Naive thymus-derived CD8-positive, alpha-beta T cell (primary cell): ENCODE data around the gene LRCOL1. TPM values are rescaled to one million over a fixed set of nuclear protein-coding genes. Genes with fewer than 3 reads are reported as not detected.

ENCODE experiments used
- ATAC-seq, 2 donors: fragments of 150-1000 bp; cut with Tn5 transposase in 1 of 2; sonication (Bioruptor Pico), chemical (Tn5 transposase) in 1 of 2; 1 replicate in 1 of 2; 2 replicates in 1 of 2; pipeline ENCODE4 v1.10.0; 2021; ENCODE audit warnings: mild to moderate bottlenecking in 2 of 2, moderate library complexity in 2 of 2
- POLR2A ChIA-PET: fragments of 350-600 bp; sonication (Branson Sonifier 250); formaldehyde crosslinking; loops from one replicate; lab custom pipeline; 2021; ENCODE audit warnings: antibody characterized with exemption; lab: Charles Lee
- DNase-seq, 10 donors: peaks; one replicate each; pipeline versions ENCODE4 v3.0.0 to v3.0.0-alpha.2; 2020 to 2022
- H3K27ac Mint-ChIP-seq, 10 donors: one replicate each; pipeline ENCODE4 v1.8.0; 2020 to 2022; ENCODE audit warnings: mild to moderate bottlenecking in 10 of 10, mixed read lengths in 10 of 10, moderate library complexity in 4 of 10, inconsistent platforms in 1 of 10
- H3K27me3 Mint-ChIP-seq, 5 donors: one replicate each; pipeline ENCODE4 v1.8.0; 2021 to 2022; ENCODE audit warnings: mixed read lengths in 5 of 5
- H3K36me3 Mint-ChIP-seq, 3 donors: one replicate each; pipeline ENCODE4 v1.8.0; 2020 to 2022; ENCODE audit warnings: mixed read lengths in 3 of 3, mild to moderate bottlenecking in 2 of 3, inconsistent platforms in 1 of 3
- H3K4me1 Mint-ChIP-seq, 4 donors: one replicate each; pipeline ENCODE4 v1.8.0; 2021 to 2022; ENCODE audit warnings: mixed read lengths in 4 of 4
- H3K4me3 Mint-ChIP-seq, 10 donors: one replicate each; pipeline ENCODE4 v1.8.0; 2020 to 2022; ENCODE audit warnings: mild to moderate bottlenecking in 10 of 10, mixed read lengths in 10 of 10, moderate library complexity in 6 of 10, inconsistent platforms in 1 of 10
- H3K9me3 Mint-ChIP-seq, 9 donors: one replicate each; pipeline ENCODE4 v1.8.0; 2020 to 2022; ENCODE audit warnings: mixed read lengths in 9 of 9, mild to moderate bottlenecking in 3 of 9, inconsistent platforms in 1 of 9, moderate library complexity in 1 of 9
- polyA plus RNA-seq, 3 donors: library from polyadenylated mRNA; unstranded; fragments of 300-500 nt; fragmentation: Illumina TruSeq; gene quantifications; one replicate each; pipeline ENCODE4 v1.2.3, GENCODE V29; 2021
- total RNA-seq, 8 experiments: library from RNA in 2 of 8; stranded (reverse) in 2 of 8; gene quantifications; one replicate each; pipeline ENCODE4 v1.2.3 and lab custom pipeline; 2021 to 2026

The LRCOL1 gene
- total and polyA plus RNA-seq, 5 experiments from 2014 or later: not detected

DNA sequence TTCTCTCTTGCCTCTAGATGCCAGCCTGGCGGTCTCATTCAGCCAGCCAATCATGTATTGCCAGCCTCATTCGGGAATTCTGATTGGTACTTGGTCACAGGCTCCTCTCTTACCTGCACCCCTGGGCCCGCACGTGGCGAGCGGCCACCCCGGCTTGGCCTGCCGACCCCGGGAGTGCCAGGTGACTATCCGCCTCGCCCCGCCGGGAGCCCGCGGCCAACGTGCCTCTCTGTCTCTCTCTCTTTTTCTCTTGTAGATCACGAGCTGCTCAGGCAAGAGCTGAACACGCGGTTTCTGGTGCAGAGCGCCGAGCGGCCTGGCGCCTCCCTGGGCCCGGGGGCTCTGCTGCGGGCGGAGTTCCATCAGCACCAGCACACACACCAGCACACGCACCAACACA lies 39.3 kb downstream of the LRCOL1 start:
- ATAC-seq (no peak), DNase-seq (no peak)
- no peak overlapping the region for H3K4me3 Mint-ChIP-seq
- peaks cover 0 to 17% (median 1%) of the 10 kb centered on the region in 3 donors for H3K36me3 Mint-ChIP-seq
- no peak overlapping the region for H3K27ac Mint-ChIP-seq
- peaks cover 0 to 1% (median 0%) of the 10 kb centered on the region in 4 donors for H3K4me1 Mint-ChIP-seq
- H3K27me3 Mint-ChIP-seq: no peaks in the 10 kb centered on the region
- POLR2A ChIA-PET: no interaction called here
- no peaks in the 10 kb centered on the region for H3K9me3 Mint-ChIP-seq

DNA sequence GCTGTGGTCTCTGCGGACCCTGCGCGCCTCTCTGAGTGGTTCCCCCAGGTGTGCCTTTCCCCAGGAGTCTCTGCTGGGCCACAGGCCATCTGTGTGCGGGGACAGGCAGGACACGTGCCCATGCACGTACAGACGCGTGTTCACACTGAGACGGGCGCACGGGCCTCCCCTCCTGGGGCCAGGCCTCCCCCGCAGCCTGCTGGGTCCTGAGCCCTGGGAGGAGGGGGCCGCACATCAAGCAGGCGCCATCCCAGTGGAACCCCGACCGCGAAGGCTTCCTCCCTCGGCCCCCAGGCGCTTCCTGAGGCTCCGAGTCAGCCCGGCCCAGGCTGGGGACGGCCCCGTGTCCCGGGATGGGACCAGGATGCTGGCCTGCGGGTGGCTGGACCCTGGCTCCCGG lies 39.7 kb downstream of the LRCOL1 start:
- Mint-ChIP-seq H3K27me3 (no peaks in the 10 kb centered on the region), H3K9me3 (no peaks in the 10 kb centered on the region), H3K4me1 (peaks cover 0 to 1% (median 0%) of the 10 kb centered on the region in 4 donors), H3K36me3 (peaks cover 0 to 20% (median 1%) of the 10 kb centered on the region in 3 donors), H3K4me3 (no peak overlapping the region), H3K27ac (no peak overlapping the region)
- ATAC-seq (no peak), DNase-seq (no peak)
- POLR2A ChIA-PET: no interaction called here

DNA sequence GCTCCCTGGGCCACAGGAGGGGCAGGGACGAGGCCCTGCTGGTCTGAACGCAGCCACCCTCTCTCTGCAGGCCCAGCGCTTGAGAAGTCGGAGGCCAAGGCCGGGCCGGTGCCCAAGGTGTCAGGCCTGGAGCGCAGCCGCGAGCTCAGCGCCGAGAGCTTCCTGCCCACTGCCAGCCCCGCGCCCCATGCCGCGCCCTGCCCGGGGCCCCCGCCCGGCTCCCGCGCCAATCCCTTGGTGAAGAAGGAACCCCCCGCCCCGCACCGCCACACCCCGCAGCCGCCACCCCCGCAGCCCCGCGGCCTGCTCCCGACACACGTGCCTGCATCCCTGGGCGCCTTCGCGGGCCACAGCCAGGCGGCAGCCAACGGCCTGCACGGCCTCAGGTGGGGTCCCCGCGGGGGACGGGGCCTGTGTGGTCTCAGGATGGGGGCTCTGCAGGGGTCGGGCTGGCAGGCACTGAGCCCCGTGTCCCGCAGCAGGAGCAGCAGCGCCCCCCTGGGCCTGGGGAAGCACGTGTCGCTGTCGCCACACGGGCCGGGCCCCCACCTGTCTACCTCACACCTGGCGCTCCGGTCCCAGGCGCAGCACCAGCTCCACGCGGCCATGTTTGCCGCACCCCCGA lies 40.4 kb downstream of the LRCOL1 start:
- peaks cover 0 to 1% (median 0%) of the 10 kb centered on the region in 4 donors for H3K4me1 Mint-ChIP-seq
- no peak overlapping the region for H3K4me3 Mint-ChIP-seq
- H3K36me3 Mint-ChIP-seq: peaks cover 0 to 18% (median 1%) of the 10 kb centered on the region in 3 donors
- H3K27me3 Mint-ChIP-seq: no peaks in the 10 kb centered on the region
- no peak overlapping the region for H3K27ac Mint-ChIP-seq
- no peak for DNase-seq
- ATAC-seq: no peak
- POLR2A ChIA-PET: no interaction called here
- H3K9me3 Mint-ChIP-seq: no peaks in the 10 kb centered on the region

DNA sequence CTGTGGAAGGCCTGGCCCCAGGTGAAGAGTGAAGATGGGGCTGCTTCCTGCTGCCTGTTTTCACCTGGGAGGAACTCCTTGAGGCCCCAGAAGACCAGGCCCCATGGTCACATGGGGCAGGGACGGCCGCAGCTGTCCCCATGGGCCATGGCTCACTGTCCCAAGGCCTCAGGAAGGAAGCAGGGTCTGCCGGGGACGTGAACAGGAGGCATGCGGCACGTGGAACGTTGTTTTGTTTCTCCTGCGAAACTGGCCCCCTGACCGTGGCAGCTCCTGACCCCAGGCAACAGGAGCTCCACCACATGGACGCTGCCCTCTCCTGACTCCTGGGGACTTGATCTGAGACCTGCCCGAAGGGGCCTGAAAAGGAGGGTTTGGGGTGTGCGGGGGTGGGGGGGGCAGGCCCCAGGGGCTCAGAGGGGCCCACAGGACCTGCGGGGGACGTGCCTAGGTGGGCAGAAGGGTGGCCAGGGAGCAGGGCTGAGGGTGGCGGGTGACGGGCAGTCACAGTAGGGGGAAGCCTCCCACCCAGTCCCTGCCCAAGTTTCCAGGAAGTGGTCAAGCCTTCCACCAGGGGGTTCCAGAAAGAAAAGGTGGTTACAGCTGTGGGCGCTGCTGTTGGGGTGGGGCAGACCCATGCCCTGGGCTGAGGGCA lies 41.4 kb downstream of the LRCOL1 start:
- no peak overlapping the region for H3K4me3 Mint-ChIP-seq
- no peaks in the 10 kb centered on the region for H3K9me3 Mint-ChIP-seq
- DNase-seq (no peak), ATAC-seq (no peak)
- peaks cover 0 to 11% (median 0%) of the 10 kb centered on the region in 3 donors for H3K36me3 Mint-ChIP-seq
- H3K27ac Mint-ChIP-seq: peak overlapping the region in 1 of 10 donors; percentile 61
- H3K4me1 Mint-ChIP-seq: peaks cover 0 to 1% (median 0%) of the 10 kb centered on the region in 4 donors
- no peaks in the 10 kb centered on the region for H3K27me3 Mint-ChIP-seq
- POLR2A ChIA-PET: no interaction called here

- H3K4me3 Mint-ChIP-seq: no peak overlapping the region
- H3K4me1 Mint-ChIP-seq: peaks cover 0 to 2% (median under 1%) of the 10 kb centered on the region in 4 donors
- POLR2A ChIA-PET: no interaction called here
- H3K27ac Mint-ChIP-seq: peak overlapping the region in 1 of 10 donors; percentile 61
- H3K27me3 Mint-ChIP-seq: no peaks in the 10 kb centered on the region
- H3K36me3 Mint-ChIP-seq: peaks cover 0 to 11% (median 0%) of the 10 kb centered on the region in 3 donors
- ATAC-seq (no peak), DNase-seq (no peak)
- H3K9me3 Mint-ChIP-seq: no peaks in the 10 kb centered on the region
Observed at GRCh38 chr12:132568301-132568700, 42.1 kb downstream of the LRCOL1 start.

GRCh38 chr12:132566516-132567131 lies 43.8 kb downstream of the LRCOL1 start:
- DNase-seq (no peak), ATAC-seq (no peak)
- Mint-ChIP-seq H3K36me3 (peaks cover 0 to 9% (median 0%) of the 10 kb centered on the region in 3 donors), H3K4me3 (no peak overlapping the region), H3K27ac (no peak overlapping the region), H3K4me1 (peaks cover 0 to 3% (median 1%) of the 10 kb centered on the region in 4 donors), H3K9me3 (no peaks in the 10 kb centered on the region), H3K27me3 (no peaks in the 10 kb centered on the region)
- POLR2A ChIA-PET: interaction anchor here (0.5 to 0.6 kb wide), 2 partner anchors 143 to 183 kb away, joined by 3 read pairs; no protein-coding TSS in a partner anchor

GRCh38 chr12:132565365-132565764 lies 45.0 kb downstream of the LRCOL1 start:
- Mint-ChIP-seq H3K36me3 (peaks cover 0 to 9% (median 0%) of the 10 kb centered on the region in 3 donors), H3K4me1 (peaks cover 4 to 8% (median 5%) of the 10 kb centered on the region in 4 donors), H3K27me3 (no peaks in the 10 kb centered on the region), H3K9me3 (no peaks in the 10 kb centered on the region), H3K27ac (no peak overlapping the region), H3K4me3 (no peak overlapping the region)
- no peak for DNase-seq
- no peak for ATAC-seq
- POLR2A ChIA-PET: no interaction called here

DNA sequence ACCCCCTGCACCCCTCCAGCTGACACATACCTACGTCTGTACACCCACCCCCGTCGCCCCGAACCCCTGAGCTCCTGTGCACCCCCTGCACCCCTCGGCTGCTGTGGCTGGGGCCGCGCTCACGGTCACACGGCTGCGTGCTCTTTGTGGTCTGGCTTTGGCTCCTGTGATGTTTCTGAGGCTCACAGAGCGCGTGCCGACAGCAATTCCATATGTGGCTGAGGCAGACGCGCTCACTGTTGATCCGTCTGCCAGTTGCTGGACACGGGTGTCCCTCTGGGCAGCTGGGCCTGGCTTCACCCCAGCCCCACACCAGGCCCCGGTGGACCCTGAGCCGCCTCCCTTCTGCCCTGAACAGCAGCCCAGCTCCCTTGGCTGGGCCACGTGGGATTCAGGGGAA lies 46.5 kb downstream of the LRCOL1 start:
- Mint-ChIP-seq H3K36me3 (peaks cover 0 to 9% (median 0%) of the 10 kb centered on the region in 3 donors), H3K4me3 (no peak overlapping the region), H3K4me1 (peaks cover 4 to 15% (median 11%) of the 10 kb centered on the region in 4 donors), H3K27ac (no peak overlapping the region), H3K27me3 (peaks cover 0 to 4% (median under 1%) of the 10 kb centered on the region in 5 donors), H3K9me3 (no peaks in the 10 kb centered on the region)
- DNase-seq (no peak), ATAC-seq (no peak)
- POLR2A ChIA-PET: no interaction called here

- DNase-seq (no peak), ATAC-seq (no peak)
- Mint-ChIP-seq H3K9me3 (no peaks in the 10 kb centered on the region), H3K27ac (no peak overlapping the region), H3K27me3 (peaks cover 0 to 14% (median 5%) of the 10 kb centered on the region in 5 donors), H3K4me3 (peak overlapping the region in 2 of 10 donors; percentile 14 to 63), H3K36me3 (peaks cover 0 to 9% (median 0%) of the 10 kb centered on the region in 3 donors), H3K4me1 (peaks cover 6 to 25% (median 19%) of the 10 kb centered on the region in 4 donors)
- POLR2A ChIA-PET: no interaction called here
Observed at GRCh38 chr12:132562489-132563021, 47.8 kb downstream of the LRCOL1 start.

DNA sequence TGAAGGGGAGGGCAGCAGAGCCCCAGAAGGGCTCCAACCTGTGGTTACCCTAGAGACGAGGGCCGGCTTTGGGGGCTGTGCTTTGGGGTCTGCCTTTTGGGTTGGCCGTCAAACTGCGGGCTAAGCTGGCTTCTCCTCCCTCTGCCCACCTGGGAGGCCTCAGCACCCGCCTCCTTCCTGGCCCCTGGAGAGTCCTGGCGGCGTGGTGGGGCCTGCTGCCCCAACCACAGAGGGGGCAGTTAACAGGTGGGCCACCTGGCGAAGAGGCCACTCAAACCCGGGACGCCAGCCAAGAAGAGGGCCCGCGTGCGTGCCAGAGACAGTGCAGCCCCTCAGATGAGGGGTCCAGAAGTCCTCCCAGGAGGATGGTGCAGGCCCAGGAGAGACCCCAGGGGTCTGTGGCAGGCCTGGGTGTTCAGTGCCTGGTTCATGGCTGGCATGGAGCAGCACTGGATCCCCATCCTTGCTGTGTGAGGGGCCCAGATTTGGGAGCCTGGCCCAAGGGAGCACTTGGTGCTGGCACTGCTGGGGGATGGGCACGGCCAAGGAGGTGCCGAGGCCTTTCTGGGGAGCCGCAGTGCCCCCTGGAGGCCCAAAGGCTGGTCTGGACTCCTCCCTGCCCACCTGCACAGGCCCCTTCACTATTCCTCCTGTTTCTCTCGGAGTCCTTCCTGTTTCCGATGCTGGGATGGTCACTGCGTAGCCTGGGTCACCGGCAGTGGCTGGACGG lies 48.8 kb downstream of the LRCOL1 start:
- H3K4me1 Mint-ChIP-seq: peaks cover 6 to 32% (median 22%) of the 10 kb centered on the region in 4 donors
- peaks cover 2 to 13% (median 3%) of the 10 kb centered on the region in 3 donors for H3K36me3 Mint-ChIP-seq
- H3K9me3 Mint-ChIP-seq: no peaks in the 10 kb centered on the region
- peaks cover 0 to 22% (median 10%) of the 10 kb centered on the region in 5 donors for H3K27me3 Mint-ChIP-seq
- peak overlapping the region in 9 of 10 donors; percentile 33 to 80 (median 61) for H3K4me3 Mint-ChIP-seq
- H3K27ac Mint-ChIP-seq: no peak overlapping the region
- peak in 1 of 10 donors; percentile 9 for DNase-seq
- ATAC-seq: no peak
- POLR2A ChIA-PET: no interaction called here

DNA sequence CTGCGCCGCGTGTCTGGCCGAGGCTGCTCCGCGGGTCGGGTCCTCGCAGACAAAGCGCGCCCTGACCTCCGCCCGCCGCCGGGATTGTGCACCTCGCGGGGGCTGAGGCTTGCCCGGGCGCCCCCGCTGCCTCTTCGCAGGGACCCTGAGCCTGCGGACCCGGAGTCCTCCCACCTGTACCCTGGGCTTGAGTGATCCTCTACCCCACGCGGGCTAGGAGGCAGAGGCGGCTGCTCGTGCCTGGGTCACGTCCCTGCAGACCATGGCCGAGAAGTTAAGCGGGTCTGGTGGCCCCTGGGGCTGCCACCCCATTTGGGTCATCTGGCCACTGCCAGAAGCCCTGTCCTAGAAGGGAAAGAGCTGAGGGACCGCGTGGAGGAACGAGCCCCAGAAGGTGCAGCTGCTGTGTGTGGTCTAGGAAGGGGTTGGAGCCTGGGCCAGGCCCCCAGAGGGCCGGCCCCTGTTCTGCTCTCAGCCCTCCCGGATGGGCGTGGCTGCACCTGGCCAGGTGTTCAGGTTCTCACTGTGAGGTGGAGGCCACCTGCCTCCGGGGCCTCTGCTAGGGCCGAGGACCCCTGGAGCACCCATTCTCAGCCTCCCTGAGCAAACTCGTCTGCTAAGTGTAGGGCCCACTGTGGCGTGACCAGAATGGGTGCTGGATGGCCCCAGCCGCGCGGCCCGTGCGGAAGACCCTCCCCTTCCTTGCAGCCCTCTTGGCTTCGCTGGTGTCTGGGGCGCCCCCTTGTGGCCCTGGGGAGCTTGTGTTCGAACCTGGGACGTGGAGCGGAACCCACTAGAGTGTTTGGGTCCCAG lies 49.6 kb downstream of the LRCOL1 start:
- H3K27ac Mint-ChIP-seq: peak overlapping the region in 1 of 10 donors; percentile 34
- DNase-seq (peak; percentile 44 to 82 (median 66)), ATAC-seq (peak; percentile 59 to 62)
- H3K27me3 Mint-ChIP-seq: peaks cover 0 to 22% (median 10%) of the 10 kb centered on the region in 5 donors
- H3K4me3 Mint-ChIP-seq: peak overlapping the region; percentile 50 to 80 (median 70)
- no peaks in the 10 kb centered on the region for H3K9me3 Mint-ChIP-seq
- H3K4me1 Mint-ChIP-seq: peaks cover 6 to 32% (median 22%) of the 10 kb centered on the region in 4 donors
- POLR2A ChIA-PET: no interaction called here
- H3K36me3 Mint-ChIP-seq: peaks cover 2 to 13% (median 3%) of the 10 kb centered on the region in 3 donors
